Fibroblast of skin of right biceps (primary cell): ENCODE data around the gene B3GALT6.
"Not testable (repeated sequence)": the region's sequence is repeated elsewhere in the genome, so short reads cannot be mapped to it uniquely, and the experiment has no call there.

Experiments used
- DNase-seq: peaks from one replicate; pipeline ENCODE4 v3.0.0-alpha.2; 2013

The B3GALT6 gene

GRCh38 chr1:1232208-1232795 is at the start of gene B3GALT6:
Gene B3GALT6 (plus strand): TSS chr1:1232237. CDS start chr1:1232279, 42 bp downstream.
- no peak for DNase-seq

GRCh38 chr1:1182491-1183220 is 49.4 kb upstream of the B3GALT6 start:
- no peak for DNase-seq

GRCh38 chr1:1183221-1183747 is 48.8 kb upstream of the B3GALT6 start:
- DNase-seq: no peak

- no peak for DNase-seq
These were observed 47.9 kb upstream of the B3GALT6 start for GRCh38 chr1:1183833-1184775.

GRCh38 chr1:1185101-1185765 is 46.8 kb upstream of the B3GALT6 start:
- DNase-seq: no peak

- peak; percentile 10 for DNase-seq
These were observed 44.1 kb upstream of the B3GALT6 start for GRCh38 chr1:1187938-1188337.

- DNase-seq: no peak
These were observed 42.9 kb upstream of the B3GALT6 start for GRCh38 chr1:1189111-1189510.

- DNase-seq: no peak
These were observed 40.3 kb upstream of the B3GALT6 start for GRCh38 chr1:1191734-1192133.

GRCh38 chr1:1194723-1195122 is 37.3 kb upstream of the B3GALT6 start:
- no peak for DNase-seq

GRCh38 chr1:1195726-1196125 is 36.3 kb upstream of the B3GALT6 start:
- DNase-seq: not testable (repeated sequence)

- DNase-seq: no peak
These were observed 35.4 kb upstream of the B3GALT6 start for GRCh38 chr1:1196431-1197187.

GRCh38 chr1:1197188-1197500 is 34.9 kb upstream of the B3GALT6 start:
- no peak for DNase-seq

- no peak for DNase-seq
These were observed 34.2 kb upstream of the B3GALT6 start for GRCh38 chr1:1197551-1198422.

- no peak for DNase-seq
These were observed 33.5 kb upstream of the B3GALT6 start for GRCh38 chr1:1198423-1199140.

GRCh38 chr1:1199141-1199960 is 32.7 kb upstream of the B3GALT6 start:
- DNase-seq: no peak

GRCh38 chr1:1199961-1200875 is 31.8 kb upstream of the B3GALT6 start:
- DNase-seq: no peak

- peak; percentile 32 for DNase-seq
These were observed 30.9 kb upstream of the B3GALT6 start for GRCh38 chr1:1200876-1201810.
